CD4-positive, alpha-beta T cell (primary cell): Measurements from ENCODE around the gene DNLZ. TPM values are rescaled to one million over a fixed set of nuclear protein-coding genes. Genes with fewer than 3 reads are reported as not detected.
"Not testable (repeated sequence)": the region's sequence is repeated elsewhere in the genome, so short reads cannot be mapped to it uniquely, and the experiment has no call there.

Experiments
- ATAC-seq: fragments of 200-7000 bp; cut with Tn5 transposase; one replicate; pipeline ENCODE4 v1.10.0; 2022; ENCODE audit warnings: mild to moderate bottlenecking; ENCODE audit not compliant: poor library complexity
- CTCF ChIA-PET: fragments of 350-600 bp; sonication (Branson Sonifier 250); formaldehyde crosslinking; loops from one replicate; lab custom pipeline; 2021; ENCODE audit warnings: antibody characterized with exemption, inconsistent platforms; lab: Charles Lee
- POLR2A ChIA-PET: fragments of 350-600 bp; sonication (Branson Sonifier 250); formaldehyde crosslinking; loops from one replicate; lab custom pipeline; 2021; ENCODE audit warnings: antibody characterized with exemption, inconsistent platforms; lab: Charles Lee
- DNase-seq, 14 experiments: peaks; one replicate each; pipeline ENCODE4 v3.0.0-alpha.2; 2013 to 2020; ENCODE audit warnings: mixed read lengths in 2 of 14
- H3K27ac ChIP-seq, 2 donors: one replicate each; pipeline versions ENCODE4 v1.5.1 to v1.7.0; 2013; ENCODE audit warnings: low read length in 2 of 2, low read depth in 1 of 2, mild to moderate bottlenecking in 1 of 2
- H3K27me3 ChIP-seq, 2 experiments: 1 replicate in 1 of 2; 2 replicates in 1 of 2; pipeline versions ENCODE4 v1.6.1 to v1.7.0; 2013; ENCODE audit warnings: low read length in 2 of 2, control low read depth in 1 of 2, mild to moderate bottlenecking in 1 of 2, moderate library complexity in 1 of 2; ENCODE audit not compliant: insufficient read depth in 2 of 2, control insufficient read depth in 1 of 2
- H3K36me3 ChIP-seq: one replicate; pipeline ENCODE4 v1.6.1; 2013; ENCODE audit warnings: low read length, control low read depth; ENCODE audit not compliant: insufficient read depth
- H3K4me1 ChIP-seq: one replicate; pipeline ENCODE4 v1.6.1; 2013; ENCODE audit warnings: low read length, control low read depth; ENCODE audit not compliant: insufficient read depth
- H3K4me3 ChIP-seq: one replicate; pipeline ENCODE4 v1.5.1; 2013; ENCODE audit warnings: mild to moderate bottlenecking, low read length, moderate library complexity
- H3K9me3 ChIP-seq, 2 experiments: 1 replicate in 1 of 2; 2 replicates in 1 of 2; pipeline versions ENCODE4 v1.6.1 to v1.7.0; 2013; ENCODE audit warnings: low read length in 2 of 2, mild to moderate bottlenecking in 2 of 2, control low read depth in 1 of 2, moderate library complexity in 1 of 2; ENCODE audit not compliant: control insufficient read depth in 1 of 2, insufficient read depth in 1 of 2
- H3K27ac Mint-ChIP-seq: one replicate; pipeline ENCODE4 v1.8.0; 2020; ENCODE audit warnings: mixed read lengths
- H3K27me3 Mint-ChIP-seq: one replicate; pipeline ENCODE4 v1.8.0; 2021; ENCODE audit warnings: mixed read lengths
- H3K36me3 Mint-ChIP-seq: one replicate; pipeline ENCODE4 v1.8.0; 2021; ENCODE audit warnings: low read depth, mixed read lengths
- H3K4me1 Mint-ChIP-seq: one replicate; pipeline ENCODE4 v1.8.0; 2021; ENCODE audit warnings: low read depth, mixed read lengths
- H3K4me3 Mint-ChIP-seq: one replicate; pipeline ENCODE4 v1.8.0; 2020; ENCODE audit warnings: mild to moderate bottlenecking, mixed read lengths
- H3K9me3 Mint-ChIP-seq: one replicate; pipeline ENCODE4 v1.8.0; 2020; ENCODE audit warnings: mixed read lengths
- intact Hi-C, 2 experiments: fragments of 100-400 bp; cut with DNase I in 1 of 2; cut with micrococcal nuclease in 1 of 2; formaldehyde crosslinking; loops; one replicate each; pipeline versions ENCODE4 v1.15.1 to v1.9.0; 2023 to 2025; cut with DNase I, micrococcal nuclease
- total RNA-seq, 174 experiments: library from RNA in 2 of 174; stranded (reverse) in 2 of 174; gene quantifications; one replicate each; pipeline ENCODE4 v1.2.3 and lab custom pipeline; 2021 to 2026
- TF ChIP-seq, protein P1 (sequence below): fragments of 200-600 bp; IDR thresholded peaks from one replicate; pipeline ENCODE4 v1.8.0; 2022; ENCODE audit warnings: antibody characterized with exemption, mild to moderate bottlenecking

DNLZ gene
- total RNA-seq, 2 experiments from 2014 or later: 15.4 to 17.0 TPM

DNA sequence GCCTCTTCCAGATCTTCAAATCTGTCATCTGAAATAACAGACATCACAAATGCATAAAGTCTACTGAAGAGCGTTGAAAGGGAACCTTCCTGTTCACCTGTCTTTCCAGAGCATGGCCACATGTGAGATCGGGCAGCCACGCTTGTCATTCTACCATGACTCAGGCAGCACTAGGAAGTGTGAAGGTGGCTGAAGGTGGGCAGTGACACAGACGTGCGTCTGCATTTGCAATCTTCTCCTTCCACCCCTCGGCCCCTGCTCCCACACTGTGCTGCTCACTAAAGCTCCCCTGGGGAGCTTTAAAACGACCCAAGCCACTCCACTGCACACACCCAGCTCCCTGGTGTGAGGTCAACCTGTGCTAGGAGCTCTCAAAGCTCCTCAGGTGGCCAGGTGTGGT, 44.4 kb upstream of the DNLZ start:
- DNase-seq (peak in 2 of 14 experiments; percentile 29 to 34), ATAC-seq (no peak)
- intact Hi-C loops: loop anchor here in 1 of 2 experiments (10.0 kb wide), 3 partner anchors 137 to 443 kb away; partner anchors contain the start of genes NOTCH1, RABL6 and UBAC1
- H3K36me3 Mint-ChIP-seq: peaks cover 74% of the 10 kb centered on the region
- H3K27me3 Mint-ChIP-seq: no peaks in the 10 kb centered on the region
- H3K9me3 ChIP-seq: no peaks in the 10 kb centered on the region
- peak overlapping the region; percentile 20 for H3K27ac Mint-ChIP-seq
- peaks cover 29% of the 10 kb centered on the region for H3K36me3 ChIP-seq
- H3K4me1 ChIP-seq: peaks cover 74% of the 10 kb centered on the region
- H3K9me3 Mint-ChIP-seq: no peaks in the 10 kb centered on the region
- peak overlapping the region; percentile 61 for H3K4me3 Mint-ChIP-seq
- ChIA-PET CTCF (no interaction called here), POLR2A (interaction anchor here (0.6 kb wide), 1 partner anchor 293 kb away, joined by 3 read pairs; no protein-coding TSS in a partner anchor)
- H3K27me3 ChIP-seq: no peaks in the 10 kb centered on the region
- TF ChIP-seq, protein P1, sequence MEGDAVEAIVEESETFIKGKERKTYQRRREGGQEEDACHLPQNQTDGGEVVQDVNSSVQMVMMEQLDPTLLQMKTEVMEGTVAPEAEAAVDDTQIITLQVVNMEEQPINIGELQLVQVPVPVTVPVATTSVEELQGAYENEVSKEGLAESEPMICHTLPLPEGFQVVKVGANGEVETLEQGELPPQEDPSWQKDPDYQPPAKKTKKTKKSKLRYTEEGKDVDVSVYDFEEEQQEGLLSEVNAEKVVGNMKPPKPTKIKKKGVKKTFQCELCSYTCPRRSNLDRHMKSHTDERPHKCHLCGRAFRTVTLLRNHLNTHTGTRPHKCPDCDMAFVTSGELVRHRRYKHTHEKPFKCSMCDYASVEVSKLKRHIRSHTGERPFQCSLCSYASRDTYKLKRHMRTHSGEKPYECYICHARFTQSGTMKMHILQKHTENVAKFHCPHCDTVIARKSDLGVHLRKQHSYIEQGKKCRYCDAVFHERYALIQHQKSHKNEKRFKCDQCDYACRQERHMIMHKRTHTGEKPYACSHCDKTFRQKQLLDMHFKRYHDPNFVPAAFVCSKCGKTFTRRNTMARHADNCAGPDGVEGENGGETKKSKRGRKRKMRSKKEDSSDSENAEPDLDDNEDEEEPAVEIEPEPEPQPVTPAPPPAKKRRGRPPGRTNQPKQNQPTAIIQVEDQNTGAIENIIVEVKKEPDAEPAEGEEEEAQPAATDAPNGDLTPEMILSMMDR: no peak
- no peak overlapping the region for H3K27ac ChIP-seq
- H3K4me3 ChIP-seq: no peak overlapping the region
- peaks cover 63% of the 10 kb centered on the region for H3K4me1 Mint-ChIP-seq

- intact Hi-C loops: loop anchor here in 1 of 2 experiments (10.0 kb wide), 3 partner anchors 138 to 442 kb away; partner anchors contain the start of genes NOTCH1, RABL6 and UBAC1
- H3K27ac Mint-ChIP-seq: not testable (repeated sequence)
Observed at GRCh38 chr9:136407061-136407460, 43.5 kb upstream of the DNLZ start.

GRCh38 chr9:136405904-136406303, 42.4 kb upstream of the DNLZ start:
- Histone ChIP-seq H3K36me3 (peaks cover 28% of the 10 kb centered on the region), H3K4me1 (peaks cover 74% of the 10 kb centered on the region)
- peaks cover 59% of the 10 kb centered on the region for H3K4me1 Mint-ChIP-seq
- H3K27me3 Mint-ChIP-seq, DNase-seq, H3K4me3 ChIP-seq, H3K9me3 Mint-ChIP-seq, H3K4me3 Mint-ChIP-seq, ATAC-seq, POLR2A ChIA-PET, CTCF ChIA-PET, H3K9me3 ChIP-seq, H3K27ac ChIP-seq, H3K27me3 ChIP-seq: not testable (repeated sequence)
- peaks cover 56% of the 10 kb centered on the region for H3K36me3 Mint-ChIP-seq
- intact Hi-C loops: loop anchor here in 1 of 2 experiments (10.0 kb wide), 3 partner anchors 139 to 441 kb away; partner anchors contain the start of genes NOTCH1, RABL6 and UBAC1
- H3K27ac Mint-ChIP-seq: peak overlapping the region; percentile 91

More at GRCh38 chr9:136407061-136407460, 43.5 kb upstream of the DNLZ start:
- H3K9me3 Mint-ChIP-seq, H3K27ac ChIP-seq, H3K4me3 Mint-ChIP-seq, H3K9me3 ChIP-seq, H3K27me3 Mint-ChIP-seq, ATAC-seq, H3K27me3 ChIP-seq, CTCF ChIA-PET, POLR2A ChIA-PET, H3K4me3 ChIP-seq: not testable (repeated sequence)
- Mint-ChIP-seq H3K4me1 (peaks cover 65% of the 10 kb centered on the region), H3K36me3 (peaks cover 67% of the 10 kb centered on the region)
- peaks cover 81% of the 10 kb centered on the region for H3K4me1 ChIP-seq
- peak in 1 of 14 experiments; percentile 20 for DNase-seq
- H3K36me3 ChIP-seq: peaks cover 28% of the 10 kb centered on the region

- Mint-ChIP-seq H3K36me3 (peaks cover 53% of the 10 kb centered on the region), H3K27me3 (no peaks in the 10 kb centered on the region), H3K4me1 (peaks cover 57% of the 10 kb centered on the region), H3K9me3 (no peaks in the 10 kb centered on the region), H3K4me3 (peak overlapping the region; percentile 55), H3K27ac (peak overlapping the region; percentile 91)
- Histone ChIP-seq H3K9me3 (no peaks in the 10 kb centered on the region), H3K4me1 (peaks cover 75% of the 10 kb centered on the region), H3K27ac (peak overlapping the region in 1 of 2 donors; percentile 86), H3K4me3 (no peak overlapping the region), H3K36me3 (peaks cover 28% of the 10 kb centered on the region), H3K27me3 (no peaks in the 10 kb centered on the region)
- intact Hi-C loops: loop anchor here in 1 of 2 experiments (10.0 kb wide), 3 partner anchors 139 to 441 kb away; partner anchors contain the start of genes NOTCH1, RABL6 and UBAC1
- POLR2A ChIA-PET: interaction anchor here (0.6 kb wide), 1 partner anchor 717 kb away, joined by 4 read pairs; no protein-coding TSS in a partner anchor
- DNase-seq (no peak), ATAC-seq (no peak)
- TF ChIP-seq, protein P1: no peak
- CTCF ChIA-PET: no interaction called here
Observed at GRCh38 chr9:136405481-136405880, 41.9 kb upstream of the DNLZ start.
